GM11168 (cell line): Measurements from ENCODE around the gene IL17REL.

Experiments
- in situ Hi-C: fragments of 300-500 bp; cut with MboI; formaldehyde crosslinking; loops from one replicate; pipeline ENCODE4 v1.12.0; 2022; ENCODE audit warnings: low sequenced_read_pairs; ENCODE audit not compliant: unreplicated experiment

IL17REL gene

DNA sequence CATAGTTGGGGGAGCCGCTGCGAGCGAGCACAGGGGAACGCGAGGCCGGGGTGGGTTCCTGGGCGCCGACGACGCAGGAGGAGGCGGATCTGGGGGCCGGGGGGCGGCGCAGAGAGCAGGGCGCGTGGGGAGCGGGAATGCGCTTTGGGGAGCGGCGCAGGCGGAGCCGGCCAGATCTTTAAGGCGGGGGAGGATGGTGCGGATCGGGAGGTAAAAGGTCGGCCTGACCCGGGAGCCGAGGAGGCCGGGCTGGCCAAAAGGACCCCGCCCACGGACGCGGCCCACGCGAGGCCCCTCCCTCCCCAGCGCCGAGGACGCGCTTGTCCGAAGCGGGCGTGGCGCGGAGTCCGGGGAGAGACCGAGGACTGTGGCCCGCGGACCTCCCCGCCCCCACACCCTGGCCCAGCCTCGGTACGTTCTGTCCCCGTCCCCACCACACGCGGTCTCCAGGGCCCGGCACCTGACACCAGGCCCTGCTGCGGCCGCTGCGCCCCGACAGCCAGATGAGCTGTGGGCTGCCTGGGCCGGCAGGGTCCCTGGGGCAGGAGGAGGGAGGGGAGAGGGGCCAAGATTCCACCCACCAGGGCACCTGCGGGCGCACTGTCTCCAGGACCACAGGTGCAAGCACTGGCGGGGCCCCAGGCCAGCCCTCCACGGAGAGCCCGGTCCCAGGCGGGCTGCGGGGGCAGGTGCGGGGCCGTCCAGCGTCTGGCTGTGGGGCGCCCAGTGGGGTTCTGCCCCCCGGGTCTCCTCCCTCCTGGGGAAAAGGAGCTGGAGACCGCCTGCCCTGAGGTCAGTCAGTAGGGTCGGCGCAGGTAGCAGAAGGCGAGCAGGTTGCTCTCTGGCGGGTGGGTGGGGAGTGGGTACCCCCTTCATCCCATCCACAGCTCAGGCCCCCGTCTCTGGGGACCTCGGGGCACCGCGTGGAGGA, 41.1 kb downstream of the IL17REL start:
- in situ Hi-C loops = no loop called here

DNA sequence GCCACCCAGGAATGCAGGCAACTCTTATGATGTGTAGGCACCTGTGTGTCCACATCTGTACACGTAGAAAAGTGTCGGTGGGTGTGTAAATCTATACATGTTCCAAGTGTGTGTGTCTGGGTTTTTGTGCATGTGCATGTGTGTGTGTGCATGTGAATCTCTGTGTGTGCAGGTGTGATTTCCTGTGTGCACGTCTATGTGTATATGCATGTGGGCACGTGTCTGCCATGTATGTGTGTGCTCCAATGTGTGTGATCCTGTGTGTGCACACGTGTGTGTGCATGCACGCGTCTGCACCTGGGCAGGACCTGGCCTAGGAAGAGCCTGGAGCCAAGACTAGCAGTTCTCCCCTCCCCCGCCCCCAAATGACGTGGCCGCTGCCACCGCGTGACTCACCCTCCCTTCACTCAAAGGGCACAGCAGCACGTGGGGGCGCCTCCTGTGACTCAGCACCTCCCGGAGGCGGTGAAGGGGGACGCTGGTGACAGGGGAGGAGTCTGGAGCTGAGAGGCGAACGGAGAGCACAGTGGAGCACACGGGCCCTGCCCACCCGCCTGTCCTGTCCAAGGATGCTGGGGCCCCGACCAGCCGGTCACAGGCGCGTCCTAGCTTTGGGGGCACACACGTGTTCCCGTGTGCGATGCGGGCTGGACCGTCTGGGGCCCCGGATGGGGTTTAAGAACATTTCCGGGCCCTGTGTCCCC, 41.9 kb downstream of the IL17REL start:
- in situ Hi-C loops = no loop called here

DNA sequence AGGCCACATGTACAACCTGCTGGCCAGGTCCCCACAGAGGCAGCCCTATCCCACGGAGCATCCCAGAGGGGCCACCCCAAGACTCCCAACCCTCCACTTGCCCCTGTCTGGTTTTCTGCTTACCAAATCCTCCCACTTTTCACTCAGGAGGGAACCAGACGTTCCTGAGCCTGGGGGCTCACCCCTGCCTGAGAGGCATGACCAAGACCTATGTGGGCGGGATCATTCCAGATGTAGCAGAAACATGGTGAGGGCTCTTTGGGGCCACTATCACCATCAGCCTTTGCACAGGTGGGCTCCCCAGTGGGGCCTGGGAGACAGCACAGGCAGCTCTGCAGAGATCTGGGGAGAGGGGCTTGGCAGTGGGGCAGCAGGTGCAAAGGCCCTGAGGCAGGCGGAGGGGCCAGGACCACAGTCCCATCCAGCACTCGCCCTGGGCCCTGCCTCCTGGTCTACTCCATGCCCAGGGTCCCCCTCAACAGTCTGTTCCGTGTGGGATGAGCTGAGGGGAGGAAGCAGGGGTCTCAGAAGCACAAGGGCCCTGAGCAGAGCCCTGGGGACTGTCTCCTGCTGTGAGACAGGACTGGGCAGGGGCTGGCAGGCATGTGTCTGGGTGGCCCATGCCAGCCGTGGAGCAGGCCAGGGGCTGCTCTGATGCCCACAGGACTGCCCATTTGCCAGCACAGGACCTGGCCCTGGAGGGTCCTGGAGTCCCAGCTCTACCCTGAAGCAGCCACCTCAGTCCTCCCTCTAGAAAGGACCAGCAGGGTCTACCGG, 42.6 kb downstream of the IL17REL start:
- in situ Hi-C loops = no loop called here

DNA sequence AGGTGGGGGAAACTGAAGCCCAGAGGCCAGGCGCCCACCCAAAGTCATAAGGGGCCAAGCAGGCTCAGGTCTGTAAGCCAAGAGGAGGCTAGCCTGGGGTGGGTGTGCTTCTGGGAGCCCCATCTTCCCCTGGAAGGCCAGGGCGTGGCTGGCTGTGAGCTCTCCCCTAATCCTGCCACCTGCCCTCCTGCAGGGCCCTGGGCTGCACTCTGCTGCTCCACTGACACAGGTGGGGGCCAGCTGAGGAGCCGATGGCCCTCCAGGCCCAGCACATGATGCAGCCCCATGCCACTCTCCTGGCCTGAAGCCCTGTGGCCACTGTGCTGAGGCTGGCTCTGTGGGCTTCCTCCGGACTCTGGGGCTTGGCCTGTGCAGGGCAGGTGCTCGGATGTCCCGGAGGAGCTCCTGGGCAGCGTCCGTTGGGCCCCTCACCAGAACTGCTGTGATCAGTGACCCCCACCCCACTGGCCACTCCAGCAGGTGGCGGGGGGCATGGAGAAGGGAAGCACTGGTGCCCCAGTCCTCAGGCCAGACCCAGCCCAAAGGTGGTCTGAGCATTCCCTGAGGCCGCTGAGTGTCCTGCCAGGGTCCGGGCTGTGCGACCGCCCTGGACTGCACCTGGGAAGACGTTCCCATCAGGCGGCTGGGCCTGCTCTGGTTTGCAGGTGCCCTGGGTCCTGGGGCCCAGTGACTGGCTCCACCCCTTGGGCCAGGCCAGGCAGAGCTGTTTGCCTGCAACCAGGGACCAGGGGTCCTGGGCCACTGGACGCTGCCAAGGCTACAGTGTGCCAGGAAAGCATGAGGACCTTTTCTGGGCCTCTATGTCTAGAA, 43.5 kb downstream of the IL17REL start:
- in situ Hi-C loops = no loop called here

DNA sequence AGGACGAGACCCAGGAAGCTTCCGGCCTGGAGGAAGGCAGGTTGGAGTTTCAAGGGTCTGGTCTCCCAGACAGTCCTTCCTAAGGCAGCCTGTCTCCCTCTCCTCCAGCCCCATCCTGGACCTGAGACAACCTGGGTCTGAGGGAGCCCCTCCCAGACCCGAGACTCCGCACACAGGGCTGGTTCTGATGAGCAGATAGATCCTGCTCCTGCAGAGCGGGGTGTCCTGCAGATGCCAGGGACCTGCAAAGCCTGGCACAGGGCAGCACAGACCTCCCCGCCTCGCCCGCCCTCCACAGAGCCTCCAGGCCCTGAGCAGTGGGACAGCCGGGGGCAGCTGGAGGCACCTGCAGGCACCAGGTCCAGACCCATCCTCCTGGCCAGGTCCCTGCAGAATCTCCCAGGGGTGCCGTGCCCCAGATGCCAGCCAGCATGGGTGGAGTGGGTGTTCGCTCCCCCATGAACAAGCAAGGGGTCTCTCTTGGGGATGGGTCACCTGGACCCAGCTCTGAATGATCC, 44.2 kb downstream of the IL17REL start:
- in situ Hi-C loops = no loop called here

DNA sequence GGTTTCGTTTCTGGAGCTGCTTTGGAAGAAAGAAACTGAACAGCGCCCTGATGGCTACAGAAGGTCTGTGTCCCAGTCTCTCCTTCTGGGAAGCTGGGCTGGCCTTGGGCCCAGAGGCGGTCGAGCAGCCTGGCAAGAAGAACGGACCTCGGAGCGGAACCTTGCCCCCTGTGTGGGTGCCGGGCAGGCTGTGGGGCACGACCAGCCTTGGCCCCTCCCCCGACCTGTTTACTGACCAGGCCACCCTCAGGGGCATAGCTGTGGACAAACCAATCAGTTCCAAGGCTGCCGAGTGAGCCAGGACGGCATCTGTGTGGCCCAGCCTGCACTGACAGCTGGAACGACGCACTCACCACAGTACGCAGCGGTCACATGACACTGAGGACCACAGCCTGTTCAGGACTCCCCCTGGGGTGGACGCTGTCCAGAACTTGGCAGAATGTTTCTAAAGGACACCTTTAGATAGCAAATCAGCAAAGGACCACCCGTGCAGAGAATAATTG, 44.8 kb downstream of the IL17REL start:
- in situ Hi-C loops = no loop called here

DNA sequence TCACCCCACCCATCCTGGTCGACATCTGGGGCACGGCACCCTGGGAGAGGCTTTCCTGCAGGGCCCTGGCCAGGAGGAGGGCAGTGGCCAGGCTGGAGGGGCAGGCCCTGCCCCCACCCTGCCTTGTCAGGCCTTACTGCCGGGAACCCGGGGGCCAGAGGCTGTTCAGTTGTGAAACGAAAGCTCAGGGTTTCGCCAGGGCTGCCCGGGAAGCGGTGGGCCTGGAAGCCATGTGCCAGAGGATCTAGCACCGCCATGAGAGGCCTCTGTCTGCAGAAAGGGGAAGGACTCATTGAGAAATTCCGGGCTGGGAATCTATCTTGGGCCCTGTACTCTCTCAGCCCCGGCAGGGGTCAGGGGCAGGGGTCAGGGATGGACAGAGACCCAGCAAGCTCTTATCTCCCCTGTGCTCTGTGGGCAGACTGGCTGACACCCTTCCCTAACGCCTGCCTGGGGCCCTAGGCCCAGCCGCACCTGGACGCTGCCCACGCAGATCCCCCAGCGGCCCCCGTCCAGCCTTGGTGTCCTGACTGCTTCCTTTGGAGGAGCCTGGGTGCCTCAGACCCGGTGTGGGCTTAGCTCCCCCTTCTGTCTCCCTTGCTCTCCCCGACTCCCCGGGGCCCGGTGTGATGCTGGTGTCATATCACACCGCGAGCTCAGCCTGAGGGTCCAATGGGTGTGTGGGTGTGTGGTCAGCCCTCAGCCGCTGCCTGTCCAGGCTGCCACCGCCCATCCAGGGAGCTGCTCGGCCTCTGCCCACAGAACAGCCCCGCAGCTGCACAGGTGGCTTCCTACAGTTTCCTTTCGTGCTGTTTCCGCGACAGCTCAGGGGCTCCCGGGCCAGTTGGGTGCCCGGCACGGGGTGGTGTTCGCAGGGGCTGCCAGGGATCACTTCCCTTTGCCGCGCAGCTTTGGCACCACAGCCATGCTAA, 45.5 kb downstream of the IL17REL start:
- in situ Hi-C loops = no loop called here

DNA sequence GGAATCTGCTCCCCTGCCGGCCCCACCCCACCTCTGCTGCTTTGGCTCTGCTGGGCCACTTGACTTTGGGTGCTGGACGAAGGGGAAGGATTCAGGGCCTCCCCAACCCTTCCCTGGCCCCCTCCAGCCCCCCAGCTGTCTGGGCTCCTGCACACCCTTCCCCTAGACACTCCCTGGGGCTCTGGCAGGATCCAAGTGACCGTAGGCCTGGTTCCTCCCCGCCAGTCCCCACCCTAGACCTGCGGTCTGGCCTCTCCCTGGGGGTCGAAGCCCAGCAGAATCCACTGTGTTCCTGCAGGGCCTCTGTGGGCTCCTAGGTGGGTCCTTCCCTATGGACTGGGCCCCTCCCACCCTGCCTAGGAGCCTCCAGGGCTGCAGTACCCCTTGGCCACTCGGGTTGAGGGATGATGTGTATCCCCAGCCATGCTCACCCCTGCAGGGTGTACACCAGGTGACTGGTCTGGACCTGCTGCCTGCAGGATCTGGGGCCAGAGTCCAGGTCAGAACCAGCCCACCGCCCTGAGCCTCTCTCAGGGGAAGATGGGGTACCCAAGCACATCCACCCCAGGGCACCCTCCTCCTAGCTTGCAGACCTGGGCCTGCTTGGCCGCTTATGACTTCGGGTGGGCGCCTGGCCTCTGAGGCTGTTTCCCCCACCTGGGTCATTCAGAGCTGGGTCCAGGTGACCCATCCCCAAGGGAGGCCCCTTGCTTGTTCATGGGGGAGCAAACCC, 46.4 kb downstream of the IL17REL start:
- in situ Hi-C loops = no loop called here

DNA sequence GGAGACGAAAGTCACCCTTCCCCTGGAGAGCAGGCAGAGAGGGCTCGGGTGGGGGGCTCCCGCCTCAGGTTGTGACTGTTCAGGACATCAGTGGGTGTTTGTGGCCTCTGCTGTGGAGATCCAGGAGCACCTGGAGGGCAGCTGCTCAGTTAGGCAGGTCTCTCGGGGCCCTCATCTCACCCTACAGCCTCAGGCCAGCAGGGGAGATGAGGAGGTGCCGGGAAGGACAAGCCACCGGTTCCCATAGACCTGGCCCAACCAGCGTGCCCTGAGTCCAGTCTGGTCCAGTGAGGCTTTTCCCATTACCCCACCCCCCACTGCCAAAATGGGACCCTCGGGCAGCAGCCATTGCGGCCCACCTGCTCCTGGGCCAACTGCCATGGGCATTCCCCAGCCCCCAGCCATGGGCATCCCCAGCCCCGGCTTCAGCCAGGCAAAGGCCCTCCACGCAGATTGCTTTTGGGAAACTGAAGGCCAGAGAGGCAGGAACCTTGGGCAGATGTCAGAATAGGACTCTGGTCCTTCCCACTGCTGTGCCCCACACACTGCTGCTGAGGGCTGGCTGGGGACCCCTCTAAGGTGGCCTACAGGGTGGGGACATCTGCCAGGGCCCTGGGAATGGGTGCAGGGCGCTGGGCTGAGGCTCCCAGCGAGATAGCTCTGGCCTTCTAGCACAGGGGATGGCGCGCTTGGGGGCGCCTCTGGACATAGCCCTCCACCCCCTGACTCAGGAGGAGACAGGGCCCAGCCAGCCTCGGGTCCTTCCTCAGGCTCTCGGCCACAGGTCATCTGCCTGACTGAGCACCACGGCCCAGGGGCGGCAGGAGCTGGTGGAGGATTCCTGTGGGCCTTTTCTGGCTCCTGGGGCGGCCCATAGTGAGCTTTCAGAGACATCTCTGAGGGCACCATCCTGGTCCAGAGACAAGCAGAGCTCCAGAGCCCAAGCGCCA, 47.2 kb downstream of the IL17REL start:
- in situ Hi-C loops = no loop called here

DNA sequence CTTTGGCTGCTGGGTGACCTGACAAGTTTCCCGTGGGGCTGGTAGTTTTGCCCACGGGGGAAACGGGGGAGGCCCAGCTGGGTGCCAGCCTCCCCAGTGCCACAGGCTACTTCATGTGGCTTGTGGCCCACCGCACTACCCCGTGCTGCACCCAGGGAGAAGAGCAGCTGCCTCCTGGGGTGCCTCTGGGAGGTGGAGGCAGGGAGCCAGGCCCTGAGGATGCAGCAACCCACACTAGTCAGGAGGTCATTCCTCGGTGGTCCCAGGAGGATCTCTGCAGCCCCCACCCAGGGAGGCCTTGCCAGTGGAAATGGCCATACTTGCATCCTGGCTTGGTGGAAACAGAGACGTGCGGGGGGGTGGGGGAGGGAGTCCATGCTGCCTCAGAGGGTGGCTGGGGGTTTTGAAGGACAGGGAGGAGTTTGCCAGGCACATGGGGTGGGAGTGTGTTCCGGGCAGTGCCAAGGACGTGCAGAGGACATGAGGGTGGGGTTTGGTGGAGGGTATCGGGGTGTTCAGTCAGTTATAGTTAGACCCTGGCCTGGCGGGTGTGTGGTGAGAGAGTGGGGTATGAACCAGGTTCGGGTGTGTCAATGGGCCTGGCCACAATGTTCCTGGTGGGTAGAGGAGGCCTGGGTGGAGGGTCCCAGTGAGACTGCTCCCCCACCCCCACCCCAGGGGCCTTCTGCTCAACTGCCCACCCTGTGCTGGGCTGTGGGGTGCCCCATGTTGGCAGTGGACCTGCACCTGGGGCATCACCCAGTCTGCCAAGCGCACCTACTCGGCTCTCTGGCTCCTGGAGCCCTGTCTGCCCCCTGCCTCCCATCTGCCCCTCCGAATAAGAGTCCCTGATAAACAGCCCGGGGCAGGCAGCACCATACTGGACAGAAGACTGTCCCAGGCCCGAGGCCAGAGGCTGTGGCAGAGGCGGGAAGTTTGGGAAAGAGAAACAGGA, 48.2 kb downstream of the IL17REL start:
- in situ Hi-C loops = no loop called here

DNA sequence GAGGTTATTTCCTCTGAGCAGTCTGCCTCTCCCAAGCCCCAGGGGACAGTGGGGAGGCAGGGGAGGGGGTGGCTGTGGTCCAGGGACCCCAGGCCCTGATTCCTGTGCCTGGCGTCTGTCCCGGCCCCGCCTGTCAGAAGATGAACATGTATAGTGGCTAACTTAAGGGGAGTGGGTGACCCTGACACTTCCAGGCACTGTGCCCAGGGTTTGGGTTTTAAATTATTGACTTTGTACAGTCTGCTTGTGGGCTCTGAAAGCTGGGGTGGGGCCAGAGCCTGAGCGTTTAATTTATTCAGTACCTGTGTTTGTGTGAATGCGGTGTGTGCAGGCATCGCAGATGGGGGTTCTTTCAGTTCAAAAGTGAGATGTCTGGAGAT, 48.9 kb downstream of the IL17REL start:
- in situ Hi-C loops = no loop called here

DNA sequence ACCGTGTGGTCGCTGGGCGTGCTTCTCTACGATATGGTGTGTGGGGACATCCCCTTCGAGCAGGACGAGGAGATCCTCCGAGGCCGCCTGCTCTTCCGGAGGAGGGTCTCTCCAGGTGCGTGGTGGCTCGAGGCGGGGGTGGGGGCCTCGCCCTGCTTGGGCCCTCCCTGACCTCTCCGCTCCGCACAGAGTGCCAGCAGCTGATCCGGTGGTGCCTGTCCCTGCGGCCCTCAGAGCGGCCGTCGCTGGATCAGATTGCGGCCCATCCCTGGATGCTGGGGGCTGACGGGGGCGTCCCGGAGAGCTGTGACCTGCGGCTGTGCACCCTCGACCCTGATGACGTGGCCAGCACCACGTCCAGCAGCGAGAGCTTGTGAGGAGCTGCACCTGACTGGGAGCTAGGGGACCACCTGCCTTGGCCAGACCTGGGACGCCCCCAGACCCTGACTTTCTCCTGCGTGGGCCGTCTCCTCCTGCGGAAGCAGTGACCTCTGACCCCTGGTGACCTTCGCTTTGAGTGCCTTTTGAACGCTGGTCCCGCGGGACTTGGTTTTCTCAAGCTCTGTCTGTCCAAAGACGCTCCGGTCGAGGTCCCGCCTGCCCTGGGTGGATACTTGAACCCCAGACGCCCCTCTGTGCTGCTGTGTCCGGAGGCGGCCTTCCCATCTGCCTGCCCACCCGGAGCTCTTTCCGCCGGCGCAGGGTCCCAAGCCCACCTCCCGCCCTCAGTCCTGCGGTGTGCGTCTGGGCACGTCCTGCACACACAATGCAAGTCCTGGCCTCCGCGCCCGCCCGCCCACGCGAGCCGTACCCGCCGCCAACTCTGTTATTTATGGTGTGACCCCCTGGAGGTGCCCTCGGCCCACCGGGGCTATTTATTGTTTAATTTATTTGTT, 49.6 kb downstream of the IL17REL start:
- in situ Hi-C loops = no loop called here

DNA sequence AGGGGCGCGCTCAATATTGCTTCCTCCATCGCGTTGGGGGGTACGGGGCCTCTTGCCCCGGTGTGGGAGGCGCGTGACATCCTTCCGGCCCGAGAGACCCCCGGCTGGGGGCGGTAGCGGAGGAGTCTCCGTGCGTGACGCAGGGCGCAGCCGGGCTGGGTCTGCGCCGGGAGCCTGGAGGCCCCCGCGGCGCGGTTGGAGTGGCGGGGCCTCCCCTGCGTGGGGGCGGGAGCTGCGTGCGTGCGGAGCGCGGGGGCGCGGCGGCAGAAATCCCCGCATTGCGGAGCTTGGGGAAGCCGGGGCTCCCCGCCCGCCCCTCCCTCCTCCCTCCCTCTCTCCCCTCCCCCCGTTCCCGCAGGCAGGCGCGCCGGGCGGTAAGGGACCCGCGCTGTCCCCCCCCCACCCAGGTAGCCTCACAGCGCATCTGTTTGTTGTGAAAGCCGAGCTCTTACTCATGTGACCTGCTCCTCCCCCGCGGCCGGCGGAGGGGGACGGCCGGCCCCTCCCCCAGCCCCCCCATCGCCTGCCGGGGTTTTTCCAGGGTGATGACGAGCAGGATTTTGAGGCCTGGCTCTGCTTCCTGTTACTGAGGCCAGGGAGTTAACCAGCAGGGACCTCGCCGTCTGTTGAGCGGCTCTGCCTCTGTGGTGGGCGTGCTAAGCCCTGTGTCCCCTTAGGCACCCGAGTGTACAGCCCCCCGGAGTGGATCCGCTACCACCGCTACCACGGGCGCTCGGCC, 50.4 kb downstream of the IL17REL start:
- in situ Hi-C loops = no loop called here

DNA sequence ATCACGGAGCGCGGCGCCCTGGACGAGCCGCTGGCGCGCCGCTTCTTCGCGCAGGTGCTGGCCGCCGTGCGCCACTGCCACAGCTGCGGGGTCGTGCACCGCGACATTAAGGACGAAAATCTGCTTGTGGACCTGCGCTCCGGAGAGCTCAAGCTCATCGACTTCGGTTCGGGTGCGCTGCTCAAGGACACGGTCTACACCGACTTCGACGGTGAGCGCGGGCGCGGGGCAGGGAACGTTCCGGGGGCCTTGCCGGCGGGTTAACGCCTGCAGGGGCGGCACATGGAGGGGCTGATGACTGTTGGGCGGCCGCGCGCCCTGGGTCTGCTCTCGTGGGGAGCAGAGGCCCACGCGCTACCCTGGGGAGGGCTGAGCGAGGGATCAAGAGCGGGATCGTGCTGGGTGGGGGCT, 51.0 kb downstream of the IL17REL start:
- in situ Hi-C loops = no loop called here
